Measurements from ENCODE around the gene DAB2.
A peak's percentile ranks its signal among the peaks of the same experiment; 100 is the strongest.

DAB2 gene

DNA sequence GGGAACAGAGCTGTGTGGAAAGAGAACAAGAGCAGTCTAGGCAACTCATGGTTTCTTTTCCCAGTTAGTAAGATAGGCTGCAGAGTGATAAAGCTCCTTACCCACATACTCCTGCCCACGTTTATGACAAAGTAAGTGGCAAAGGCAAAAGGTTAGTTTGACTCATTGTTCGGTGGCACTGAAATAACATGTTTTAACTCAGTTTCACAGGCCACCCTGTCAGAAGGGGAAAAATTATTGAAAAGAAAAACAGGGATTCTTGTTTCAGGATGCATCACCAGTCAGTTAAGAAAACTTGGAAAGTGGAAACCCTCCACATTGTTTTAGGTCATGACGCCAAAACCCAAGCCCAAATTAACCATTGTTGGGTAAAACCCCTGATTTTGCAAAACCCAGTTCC lies 22.3 kb upstream of the DAB2 start:
- DNase-seq = no peak

DNA sequence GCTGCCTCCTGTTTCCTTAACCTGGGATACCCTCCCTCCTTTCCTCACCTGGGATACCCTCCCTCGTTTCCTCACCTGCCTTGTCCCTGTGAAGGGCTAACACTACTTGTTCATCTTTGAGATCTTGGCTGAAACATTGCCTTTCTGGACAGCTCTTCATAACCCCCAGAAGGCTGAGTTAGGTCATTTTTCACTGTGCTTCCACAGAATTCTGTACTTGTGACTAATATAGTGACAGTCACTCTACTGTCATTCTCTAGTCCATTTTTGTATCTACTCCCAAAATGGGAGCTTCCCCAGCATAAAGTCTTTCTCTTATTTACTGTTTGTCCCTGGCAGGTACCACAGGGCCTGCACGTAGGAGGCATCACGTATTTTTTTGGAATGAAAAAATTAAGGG lies 21.5 kb upstream of the DAB2 start:
- no peak for DNase-seq

DNA sequence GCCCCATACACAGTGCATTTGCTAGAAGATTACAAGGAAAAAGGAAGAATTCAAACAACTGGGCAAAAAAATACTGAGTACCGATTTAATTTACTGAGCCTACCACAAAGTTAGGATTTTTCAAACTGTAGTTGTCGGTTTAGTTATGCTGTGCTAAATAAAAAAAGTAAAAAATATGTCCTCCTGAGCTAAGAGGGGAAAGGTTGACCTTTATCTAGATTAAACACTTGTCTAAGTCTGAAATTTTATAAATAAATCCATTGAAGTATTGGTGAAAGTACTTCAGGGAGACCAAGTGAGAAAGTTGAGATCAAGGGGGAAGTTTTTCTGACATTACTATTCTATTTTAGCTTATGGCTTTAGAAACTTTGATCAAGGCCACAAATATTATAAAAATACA lies 19.1 kb upstream of the DAB2 start:
- DNase-seq = no peak

DNA sequence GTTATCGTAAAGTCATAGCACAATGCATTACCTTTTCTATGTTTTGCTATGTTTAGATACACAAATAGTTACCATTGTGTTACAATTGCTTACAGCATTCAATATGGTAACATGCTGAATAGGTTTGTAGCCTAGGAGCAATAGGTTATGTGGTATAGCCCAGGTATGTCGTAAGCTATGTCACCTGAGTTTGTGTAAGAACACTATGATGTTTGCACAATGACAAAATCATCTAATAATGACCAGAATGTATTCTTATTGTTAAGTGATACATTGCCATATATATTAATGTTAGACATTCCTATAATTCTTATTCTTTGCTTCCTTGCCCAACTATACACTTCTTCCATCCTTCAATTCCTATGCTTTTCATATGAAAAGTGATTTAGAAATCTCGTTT lies 18.2 kb upstream of the DAB2 start:
- DNase-seq = no peak

DNA sequence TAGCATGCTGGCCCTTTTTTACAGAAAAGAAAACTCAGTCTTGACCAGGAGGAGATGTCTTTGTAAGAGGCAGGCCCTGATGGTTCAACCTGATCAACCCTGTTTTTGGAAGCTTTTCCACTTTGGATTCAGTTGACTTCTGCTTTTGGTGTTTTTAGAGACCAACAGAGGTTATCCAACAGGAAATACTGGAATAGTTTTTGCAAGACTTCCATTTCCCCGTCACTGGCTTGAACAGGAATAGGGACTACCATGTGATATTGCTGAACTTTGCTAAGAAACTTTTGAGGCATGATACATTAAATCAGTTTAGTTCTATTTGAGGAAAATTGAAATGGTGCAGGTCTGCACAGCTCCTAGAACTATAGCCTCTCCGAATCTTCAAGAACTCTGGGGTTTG lies 17.1 kb upstream of the DAB2 start:
- DNase-seq = no peak

DNA sequence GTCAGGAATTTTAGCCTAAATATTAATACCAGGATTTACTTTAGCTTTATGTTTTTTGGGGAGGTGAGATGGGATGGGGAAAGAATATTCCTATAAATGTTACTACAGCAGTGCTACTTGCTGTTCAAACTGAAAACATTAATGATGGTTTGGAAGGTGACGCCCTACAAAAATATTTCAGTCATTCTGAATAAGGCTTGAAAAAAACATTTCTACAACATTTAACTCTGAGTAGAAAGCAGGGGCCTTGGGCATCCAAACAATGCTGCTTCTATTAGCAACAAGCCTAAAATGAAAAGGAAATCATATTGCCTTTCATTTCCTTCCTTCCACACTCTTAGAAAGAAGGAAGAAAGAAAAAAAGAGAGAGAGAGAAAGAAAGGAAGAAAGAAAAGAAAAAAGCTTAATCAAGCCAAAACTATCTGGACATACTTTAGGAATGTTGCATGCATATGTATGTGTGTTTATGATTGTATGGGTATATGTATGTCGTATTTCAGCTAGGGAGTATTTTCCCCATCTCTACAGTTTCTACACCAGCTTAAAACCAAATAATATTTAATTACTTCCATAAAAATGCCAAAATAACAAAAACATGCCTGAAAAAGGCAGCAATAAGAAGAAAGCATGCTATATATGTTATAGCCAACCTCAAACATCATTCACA lies 16.3 kb upstream of the DAB2 start:
- no peak for DNase-seq

DNA sequence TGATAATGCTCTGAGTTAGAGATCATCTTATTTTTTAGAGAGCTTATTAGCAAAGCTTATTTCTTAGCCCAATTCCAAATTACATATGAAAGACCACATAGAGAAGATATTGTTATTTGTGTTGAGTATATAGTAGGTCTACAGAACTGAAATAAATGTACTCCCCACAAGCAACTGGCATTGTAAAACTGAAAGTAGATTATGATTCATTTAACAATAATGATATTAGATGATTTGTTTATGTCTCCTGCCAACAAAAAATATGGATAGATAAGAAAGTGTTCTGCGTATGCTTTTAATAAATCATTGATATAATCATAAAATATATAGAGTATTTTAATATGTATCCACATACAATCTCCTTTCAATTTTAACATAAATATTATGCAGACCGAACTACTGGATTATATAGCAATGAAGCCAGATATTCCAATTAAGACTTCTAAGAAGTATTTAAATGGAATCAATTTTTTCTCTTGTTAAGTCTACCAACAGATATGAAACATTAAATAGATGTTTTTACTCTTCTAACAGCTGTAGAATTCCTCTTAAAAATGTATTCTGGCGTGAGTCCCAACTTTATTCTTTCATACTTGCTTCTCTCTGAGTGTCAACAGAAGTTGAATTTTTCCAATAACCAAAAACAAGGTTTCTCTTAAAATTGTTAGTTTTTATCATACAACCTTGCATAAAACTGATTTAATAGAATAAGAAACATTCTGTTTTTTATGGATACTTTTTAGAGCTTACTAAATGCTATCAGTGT lies 15.6 kb upstream of the DAB2 start:
- DNase-seq = no peak

DNA sequence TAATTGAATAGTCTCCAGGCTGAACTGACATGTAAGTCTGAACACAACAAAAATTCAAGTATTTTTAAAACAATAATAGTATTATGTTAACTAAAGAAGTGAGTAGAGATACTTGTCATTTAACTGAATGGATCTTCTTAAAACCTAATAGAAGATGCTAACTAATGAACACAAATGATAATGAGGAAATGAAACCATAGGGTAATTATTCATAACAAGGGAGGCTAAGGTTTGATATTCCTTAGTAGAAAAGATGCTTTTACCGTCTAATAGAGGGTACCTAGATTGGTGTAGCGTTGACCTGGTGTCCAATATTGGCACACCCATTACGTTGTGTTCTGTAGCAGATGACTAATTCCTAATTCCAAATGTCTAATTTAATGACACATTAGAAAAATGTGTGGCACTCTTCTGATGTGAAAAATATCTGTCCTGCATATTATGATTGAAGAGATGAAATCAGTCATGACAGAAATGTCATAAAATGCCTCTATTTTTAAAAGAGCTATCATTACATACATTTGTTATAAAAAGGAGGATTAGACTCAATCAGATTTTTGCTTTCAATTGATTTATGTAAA lies 14.9 kb upstream of the DAB2 start:
- no peak for DNase-seq

DNA sequence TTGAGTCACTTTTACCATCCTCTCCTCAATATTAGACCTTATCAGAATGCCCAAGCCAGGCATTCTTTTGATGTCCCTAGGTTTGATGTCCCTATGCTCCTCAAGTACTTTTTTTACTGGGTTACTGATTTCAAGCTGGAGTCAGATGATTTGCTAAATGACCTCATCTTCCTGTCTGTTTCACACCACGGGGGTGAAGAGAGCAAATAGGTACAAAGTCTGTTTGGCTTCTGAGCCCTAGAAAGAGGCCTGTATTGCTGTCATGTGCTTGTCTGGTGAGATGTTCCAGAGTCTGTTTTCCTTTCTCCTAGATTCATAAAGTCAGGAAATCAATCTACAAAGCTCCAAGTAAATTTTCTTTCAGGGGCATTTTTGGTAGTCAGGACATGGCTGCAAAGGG lies 12.7 kb upstream of the DAB2 start:
- peak; percentile 4 for DNase-seq

DNA sequence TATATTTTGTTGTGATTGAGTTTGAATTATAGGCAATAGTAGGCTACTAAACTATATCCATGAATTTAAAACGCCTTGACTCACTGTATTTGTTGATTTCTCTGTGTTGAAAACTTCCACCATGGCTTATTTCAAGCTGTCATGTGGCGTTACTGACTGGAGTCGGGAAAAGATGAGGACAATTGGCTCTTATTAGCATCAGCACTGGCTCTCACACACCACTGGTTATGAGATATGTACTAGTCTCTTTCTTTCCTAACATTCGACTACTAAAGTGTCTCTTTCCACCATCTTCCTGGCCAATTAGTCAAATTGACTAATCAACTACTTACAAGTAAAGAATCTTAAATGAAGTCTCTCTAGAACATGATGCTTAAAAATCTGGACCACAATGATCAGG lies 9.1 kb upstream of the DAB2 start:
- DNase-seq = no peak

DNA sequence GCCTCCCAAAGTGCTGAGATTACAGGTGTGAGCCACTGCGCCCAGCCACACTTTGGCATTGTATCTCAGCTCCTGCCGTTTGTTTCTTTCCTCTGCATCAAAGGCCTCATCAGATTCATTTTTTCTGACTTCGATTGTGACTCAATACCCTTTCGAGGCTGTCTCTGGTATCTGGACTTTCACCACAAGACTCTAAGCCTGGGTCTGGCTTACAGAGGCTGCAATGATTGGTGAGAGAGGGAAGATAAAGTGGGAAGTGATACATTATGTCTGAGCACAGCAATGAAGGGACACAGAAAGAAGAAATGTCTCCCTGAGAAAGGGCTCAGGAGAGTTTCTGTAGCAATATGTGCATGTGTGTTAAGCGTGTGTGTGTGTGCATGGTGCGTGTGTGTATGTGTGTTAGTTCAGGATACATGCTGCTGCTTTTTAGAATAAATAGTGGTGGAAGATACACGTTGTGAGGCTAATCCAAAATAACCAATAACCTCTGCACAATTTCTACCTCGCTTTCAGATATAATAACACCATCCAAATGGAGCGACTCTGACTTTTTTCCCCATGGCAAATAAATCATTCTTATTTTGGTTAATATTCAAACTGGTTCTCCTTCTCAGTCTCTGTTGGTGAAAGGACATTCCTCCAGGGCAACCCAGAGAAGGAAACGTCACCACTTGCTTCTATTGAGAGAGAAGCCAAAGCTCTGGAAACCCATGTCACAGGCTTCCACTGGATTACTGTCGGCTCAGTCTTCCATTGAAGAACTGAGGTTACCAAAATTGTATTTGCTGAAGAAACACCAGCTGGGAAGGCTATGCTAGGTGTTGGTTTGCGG lies 8.1 kb upstream of the DAB2 start:
- DNase-seq = no peak

DNA sequence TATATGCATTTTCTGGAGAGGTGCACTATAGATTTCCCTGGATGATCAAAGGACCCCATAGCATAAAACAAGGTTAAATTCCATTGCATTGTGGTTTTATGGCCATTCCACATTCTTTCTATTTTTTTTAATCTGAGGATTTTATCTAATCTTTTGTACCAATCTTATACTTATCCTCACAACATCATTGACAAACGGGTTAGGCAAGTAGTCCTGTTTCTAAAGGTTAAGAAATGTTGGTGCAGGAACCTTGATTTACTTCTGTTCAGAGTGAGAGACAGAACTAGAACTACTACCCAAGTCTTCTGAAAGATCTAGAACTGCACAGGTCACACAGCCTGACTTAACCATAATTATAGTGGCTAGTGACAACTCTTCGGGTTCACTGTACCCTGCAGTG lies 5.7 kb upstream of the DAB2 start:
- DNase-seq = no peak

DNA sequence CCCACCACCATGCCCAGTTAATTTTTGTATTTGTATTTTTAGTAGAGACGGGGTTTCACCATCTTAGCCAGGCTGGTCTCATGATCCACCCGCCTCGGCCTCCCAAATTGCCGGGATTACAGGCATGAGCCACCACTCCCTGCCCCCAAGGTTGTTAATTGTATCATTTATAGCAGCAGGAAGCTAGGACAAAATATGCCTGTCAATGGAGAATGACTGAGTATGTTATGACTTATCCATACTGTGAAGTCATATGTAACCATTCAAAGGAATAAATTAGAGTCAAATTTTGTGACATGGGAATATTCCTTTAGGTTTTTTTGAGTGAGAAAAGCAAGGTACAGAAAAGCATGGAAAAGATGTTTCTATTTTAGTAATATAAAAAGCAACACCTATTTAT lies 3.9 kb upstream of the DAB2 start:
- DNase-seq = no peak

DNA sequence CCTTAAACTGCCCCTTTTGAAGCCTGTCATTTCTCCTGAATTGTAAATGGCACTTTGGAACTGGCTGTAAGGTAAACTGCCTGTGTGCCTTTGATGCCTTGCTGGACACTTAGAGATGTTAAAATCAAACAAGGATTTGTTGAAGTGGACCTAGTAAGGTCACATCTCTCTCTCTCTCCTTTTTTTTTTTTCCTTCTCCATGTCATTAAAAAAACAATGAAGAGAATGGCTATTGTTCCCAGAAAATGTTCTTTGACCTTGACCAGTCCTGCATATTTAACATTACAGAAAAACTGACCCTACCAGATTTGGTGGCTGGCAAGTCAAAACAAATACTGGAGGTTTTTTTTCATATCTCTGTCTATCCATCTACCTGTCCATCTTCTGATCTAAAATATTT lies 2.9 kb upstream of the DAB2 start:
- no peak for DNase-seq

DNA sequence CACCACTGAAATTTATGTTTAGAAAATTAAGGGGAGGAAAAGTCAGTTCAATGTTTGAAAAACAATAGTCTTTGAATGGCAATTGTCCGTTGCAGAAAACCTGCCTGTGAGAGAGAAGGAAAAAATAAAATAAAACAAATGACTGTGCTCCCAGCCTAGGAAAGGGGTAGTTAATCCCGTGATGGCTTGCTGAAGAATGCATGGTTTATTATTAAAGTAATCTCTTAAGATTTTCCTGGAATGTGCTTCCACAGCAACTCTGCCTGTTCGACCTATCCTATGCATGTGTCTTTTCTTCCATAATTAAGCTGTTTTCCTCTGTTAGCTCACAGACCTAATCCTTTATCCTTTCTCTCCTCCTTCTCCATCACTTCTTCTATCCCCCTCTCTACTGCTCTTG lies 2.4 kb upstream of the DAB2 start:
- no peak for DNase-seq

DNA sequence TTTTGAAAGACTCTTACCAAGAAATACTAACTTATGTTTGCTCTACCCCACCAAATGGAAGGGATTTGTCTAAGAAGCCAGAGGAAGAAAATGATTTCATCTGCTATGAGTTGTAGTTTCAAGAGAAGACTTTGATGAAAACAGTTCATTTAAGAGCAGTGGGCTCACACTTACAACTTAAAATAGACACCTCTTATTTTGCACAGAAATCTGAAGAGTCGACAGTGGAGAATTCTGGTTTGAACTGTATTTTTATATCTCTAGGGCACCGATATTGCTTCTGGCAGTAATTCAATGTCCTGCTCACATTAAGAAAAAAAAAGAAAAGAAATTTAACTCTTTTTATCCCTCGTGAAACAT lies 1.9 kb upstream of the DAB2 start:
- DNase-seq = no peak

DNA sequence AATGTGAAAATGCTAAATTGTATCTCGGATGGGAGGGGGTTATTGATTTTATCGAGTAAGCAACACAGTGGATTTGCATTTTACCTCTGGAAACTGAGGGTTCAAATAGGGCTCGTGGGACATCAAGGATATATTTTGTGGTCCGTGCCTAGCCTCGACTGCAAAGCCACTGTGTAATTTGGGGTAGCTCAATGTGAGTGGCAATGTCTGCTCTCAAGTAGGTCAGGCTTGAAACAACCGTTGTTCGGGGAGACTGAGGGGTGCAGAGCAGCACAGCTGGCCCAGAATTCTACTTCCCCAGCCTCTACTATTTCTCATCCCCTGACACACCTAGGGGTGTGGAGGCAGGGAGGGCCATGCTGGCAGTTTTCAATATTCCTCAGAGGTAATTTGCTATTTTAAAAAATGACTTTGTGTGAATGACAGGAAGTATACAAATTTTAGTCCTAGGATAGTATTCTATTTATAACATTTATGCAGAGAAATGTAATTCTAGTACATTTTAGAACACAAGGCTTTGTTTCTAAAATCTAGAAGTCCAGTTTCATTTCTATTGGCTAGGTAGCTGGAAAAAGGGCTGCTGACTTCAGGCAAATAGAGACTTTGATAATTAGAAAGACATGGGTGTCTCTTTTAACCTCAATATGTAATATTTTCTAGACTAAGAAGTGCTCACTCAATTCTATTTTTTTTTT lies 1.4 kb upstream of the DAB2 start:
- no peak for DNase-seq

DNA sequence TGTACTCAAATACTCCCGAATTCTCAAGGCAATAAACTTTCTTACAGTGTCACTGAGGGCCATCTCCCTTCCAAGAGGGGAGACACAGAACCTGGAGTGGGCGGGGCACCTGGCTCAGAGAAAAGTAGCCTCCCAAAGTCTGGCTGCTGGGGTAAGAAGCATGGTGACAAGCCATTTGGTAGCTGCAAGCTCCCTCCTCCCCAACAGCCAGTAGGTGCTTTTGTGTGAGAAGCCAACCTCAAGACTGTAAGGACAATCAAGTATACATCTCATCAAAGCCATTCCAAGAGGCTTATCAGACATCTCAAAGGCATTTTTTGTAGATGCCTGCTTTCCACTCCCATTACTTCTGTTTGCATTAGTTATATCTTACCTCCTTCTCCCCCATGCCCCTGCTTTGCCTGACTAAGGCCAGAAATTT lies 1.4 kb downstream of the DAB2 start:
- no peak for DNase-seq

DNA sequence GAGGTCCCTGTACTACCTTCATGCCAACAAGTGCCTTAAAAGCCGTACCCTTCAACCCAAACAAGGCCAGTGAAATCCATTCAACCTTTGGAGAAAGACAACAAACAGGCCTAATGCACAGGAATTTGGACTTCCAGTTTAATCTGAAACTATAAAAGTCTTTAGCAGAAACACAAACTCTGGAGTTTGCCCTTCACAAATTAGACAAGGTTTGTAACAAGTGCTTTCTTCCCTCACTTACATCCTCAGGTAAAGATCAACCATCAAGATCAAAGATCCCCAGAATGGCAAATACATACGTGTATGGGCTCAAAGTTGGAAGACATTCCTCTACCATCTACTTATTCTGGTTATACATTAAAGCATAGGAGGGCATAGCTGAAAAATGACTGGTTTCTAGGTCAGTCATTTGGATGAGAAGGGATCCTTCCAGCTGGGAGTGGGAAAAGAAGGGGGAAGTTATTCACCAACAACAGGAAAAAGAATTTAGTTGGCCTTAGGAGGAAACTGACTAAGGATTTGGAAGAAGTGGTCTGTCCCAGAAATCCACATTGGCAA lies 2.0 kb downstream of the DAB2 start:
- no peak for DNase-seq

DNA sequence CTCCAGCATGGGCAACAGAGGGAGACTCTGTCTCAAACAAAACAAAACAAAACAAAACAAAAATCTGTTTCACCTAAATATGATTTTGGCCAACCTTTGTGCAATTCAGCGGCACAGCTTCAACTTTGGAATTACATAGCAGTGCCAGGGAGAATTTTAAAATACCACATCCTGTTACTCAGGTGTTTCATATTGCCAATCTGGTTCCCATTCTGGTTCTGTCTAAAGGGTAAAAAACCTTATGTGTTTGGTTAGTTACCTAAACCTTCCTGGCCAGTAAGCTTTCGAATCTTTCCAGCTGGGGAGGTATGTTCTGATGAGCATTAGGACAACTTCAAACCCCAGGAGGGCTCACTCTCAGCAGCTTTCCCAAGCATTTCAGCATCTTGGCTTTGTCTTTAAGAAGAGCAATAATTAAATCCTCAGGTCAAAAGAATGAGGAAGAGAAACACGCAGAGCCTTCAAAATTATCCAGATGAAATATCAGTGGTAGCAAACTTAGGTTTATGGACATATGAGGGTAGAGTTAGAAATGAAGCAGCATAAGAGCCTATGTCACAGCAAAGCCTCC lies 2.7 kb downstream of the DAB2 start:
- DNase-seq = no peak

DNA sequence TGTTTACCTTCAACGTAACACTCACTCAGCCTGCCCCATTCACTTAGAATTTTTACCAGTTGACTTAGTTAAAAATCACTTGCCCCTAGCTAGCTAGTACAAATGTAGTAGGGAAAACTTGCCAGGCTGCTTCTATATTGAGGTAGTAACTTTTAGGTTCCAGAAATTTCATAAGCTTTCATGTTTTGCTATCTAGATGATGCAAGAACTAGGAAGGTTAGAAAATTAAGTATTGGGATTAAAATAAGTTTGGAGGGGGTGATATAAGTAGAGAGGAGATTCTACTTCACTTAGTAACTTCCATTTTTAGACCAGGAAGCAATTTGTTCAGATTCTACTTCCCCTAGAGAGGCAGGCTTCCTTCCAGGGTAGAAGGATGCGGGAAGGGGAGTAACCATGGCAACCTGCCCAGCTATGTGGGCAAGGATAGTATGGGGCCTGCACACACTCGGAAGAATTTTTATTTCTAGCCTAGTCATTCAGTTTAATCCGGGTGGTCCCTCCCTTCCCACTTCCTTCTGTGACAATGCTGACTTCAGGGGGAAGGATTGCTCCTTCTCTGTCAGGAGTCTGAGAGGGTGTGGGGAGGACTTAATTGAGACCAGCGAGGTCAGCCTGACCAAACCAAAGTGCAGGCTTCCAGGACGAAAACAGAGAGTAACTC lies 4.2 kb downstream of the DAB2 start:
- DNase-seq = no peak

DNA sequence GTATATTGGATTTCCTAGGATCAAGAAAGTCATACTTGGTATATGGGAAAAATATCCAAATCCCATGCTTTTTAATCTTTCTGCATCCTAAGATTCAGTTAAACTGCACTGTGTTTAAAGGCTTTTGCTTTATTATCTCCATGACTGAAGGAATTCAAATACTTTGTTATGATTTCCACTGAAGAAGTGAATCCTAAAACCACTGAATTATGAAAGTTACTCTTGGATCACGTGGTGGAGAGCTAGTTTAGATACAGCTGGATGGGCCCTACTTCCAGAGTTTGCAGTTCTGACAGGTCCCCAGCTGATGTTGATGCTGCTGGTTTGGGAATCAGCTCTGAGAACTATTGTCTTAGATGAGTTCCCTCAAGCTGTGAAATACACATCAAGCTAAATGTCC lies 5.0 kb downstream of the DAB2 start:
- DNase-seq = no peak
